ENCODE measurements around the gene MAGIX.

- TF ChIP-seq CTCF (IDR thresholded peaks at IDR 0.05) (peak; percentile 13 to 30 (median 19)), POLR2A (IDR thresholded peaks at IDR 0.05) (peak; percentile 38), EP300 (IDR thresholded peaks at IDR 0.05; ENCODE audit: low read depth) (no peak)
Observed at GRCh38 chrX:49165901-49166881, 3.6 kb downstream of the MAGIX start.
